Astrocyte (in vitro differentiated cells and primary cell): ENCODE results near the gene DIAPH2.

Source experiments
- CTCF ChIP-seq: IDR thresholded peaks from 2 replicates; pipeline ENCODE4 v1.5.1; 2011; ENCODE audit warnings: low read depth, mild to moderate bottlenecking, inconsistent platforms, low read length, moderate library complexity; ENCODE audit not compliant: insufficient read depth
- EZH2 ChIP-seq: IDR thresholded peaks from 2 replicates; pipeline ENCODE4 v1.6.1; 2012; ENCODE audit warnings: mild to moderate bottlenecking, low read length, inconsistent platforms; ENCODE audit not compliant: insufficient read depth

- TF ChIP-seq EZH2 (no peak), CTCF (no peak)
These were observed 222.1 kb downstream of the DIAPH2 start for GRCh38 chrX:96906741-96907140.
